KMS-11 (cell line): ENCODE results near the gene CFD.
"Not testable (repeated sequence)": the region's sequence is repeated elsewhere in the genome, so short reads cannot be mapped to it uniquely, and the experiment has no call there.

Source experiments
- H2AFZ ChIP-seq: fragments of 200-600 bp; sonication (generic); 2 replicates; pipeline ENCODE4 v1.6.1; 2016; ENCODE audit warnings: antibody characterized with exemption, mixed run types, low read depth
- H3K27ac ChIP-seq: fragments of 200-600 bp; sonication (generic); 2 replicates; pipeline ENCODE4 v1.6.1; 2016; ENCODE audit warnings: mild to moderate bottlenecking, mixed run types
- H3K27me3 ChIP-seq: fragments of 200-600 bp; sonication (generic); 2 replicates; pipeline ENCODE4 v1.6.1; 2017; ENCODE audit warnings: mild to moderate bottlenecking, low read depth, mixed run types, moderate library complexity; ENCODE audit not compliant: insufficient read depth
- H3K36me3 ChIP-seq: fragments of 200-600 bp; sonication (generic); 2 replicates; pipeline ENCODE4 v1.6.1; 2017; ENCODE audit warnings: mild to moderate bottlenecking, mixed run types; ENCODE audit not compliant: insufficient read depth
- H3K4me1 ChIP-seq: fragments of 200-600 bp; sonication (generic); 2 replicates; pipeline ENCODE4 v1.6.1; 2016; ENCODE audit warnings: mild to moderate bottlenecking, low read depth, mixed run types; ENCODE audit not compliant: poor library complexity, severe bottlenecking
- H3K4me2 ChIP-seq: fragments of 200-600 bp; sonication (generic); 2 replicates; pipeline ENCODE4 v1.7.0; 2016; ENCODE audit warnings: mild to moderate bottlenecking, mixed run types
- H3K4me3 ChIP-seq: fragments of 200-600 bp; sonication (generic); IDR thresholded peaks from 2 replicates; pipeline ENCODE4 v1.6.1; 2017; ENCODE audit warnings: low read depth, low read length, mixed read lengths; ENCODE audit not compliant: insufficient read depth
- H3K79me2 ChIP-seq: fragments of 200-600 bp; sonication (generic); 2 replicates; pipeline ENCODE4 v1.6.1; 2016; ENCODE audit warnings: low read depth, mixed run types; ENCODE audit not compliant: insufficient read depth
- H3K9ac ChIP-seq: fragments of 200-600 bp; sonication (generic); 2 replicates; pipeline ENCODE4 v1.6.1; 2016; ENCODE audit warnings: mild to moderate bottlenecking, mixed run types
- H4K20me1 ChIP-seq: fragments of 200-600 bp; sonication (generic); 2 replicates; pipeline ENCODE4 v1.6.1; 2016; ENCODE audit warnings: mild to moderate bottlenecking, mixed run types; ENCODE audit not compliant: insufficient read depth
- CTCF ChIP-seq: fragments of 200-600 bp; sonication (generic); conservative IDR thresholded peaks from 2 replicates; pipeline ENCODE4 v1.6.1; 2017; ENCODE audit warnings: low read depth, mild to moderate bottlenecking, antibody characterized with exemption, low read length, moderate library complexity, mixed read lengths

Gene CFD

GRCh38 chr19:876780-877314 is 17.4 kb downstream of the CFD start:
- no peak overlapping the region for H3K4me3 ChIP-seq
- H3K36me3 ChIP-seq: no peaks in the 10 kb centered on the region
- H3K4me1 ChIP-seq: peaks cover 7% of the 10 kb centered on the region
- no peak overlapping the region for H3K4me2 ChIP-seq
- H3K79me2 ChIP-seq: no peaks in the 10 kb centered on the region
- H3K9ac ChIP-seq: no peak overlapping the region
- H4K20me1 ChIP-seq: no peaks in the 10 kb centered on the region
- H3K27ac ChIP-seq: no peak overlapping the region
- no peak overlapping the region for H2AFZ ChIP-seq
- no peak for TF ChIP-seq CTCF
- no peaks in the 10 kb centered on the region for H3K27me3 ChIP-seq

- not testable (repeated sequence) for H3K36me3 ChIP-seq, H4K20me1 ChIP-seq, H3K9ac ChIP-seq, H3K4me1 ChIP-seq, H3K27me3 ChIP-seq, H3K4me3 ChIP-seq, H3K27ac ChIP-seq, H3K79me2 ChIP-seq, H2AFZ ChIP-seq, H3K4me2 ChIP-seq
These were observed 18.7 kb downstream of the CFD start for GRCh38 chr19:877992-878660.

GRCh38 chr19:878751-879561 is 19.5 kb downstream of the CFD start:
- H4K20me1 ChIP-seq, H2AFZ ChIP-seq, H3K27me3 ChIP-seq, H3K9ac ChIP-seq, H3K4me2 ChIP-seq, H3K79me2 ChIP-seq, H3K36me3 ChIP-seq, H3K4me3 ChIP-seq, H3K27ac ChIP-seq, H3K4me1 ChIP-seq: not testable (repeated sequence)

- Histone ChIP-seq H3K36me3 (no peaks in the 10 kb centered on the region), H3K27me3 (no peaks in the 10 kb centered on the region)
These were observed 20.4 kb downstream of the CFD start for GRCh38 chr19:879711-880438.

More at GRCh38 chr19:879711-880438, 20.4 kb downstream of the CFD start:
- Histone ChIP-seq H3K27ac (no peak overlapping the region), H3K9ac (no peak overlapping the region), H2AFZ (no peak overlapping the region), H3K4me1 (no peaks in the 10 kb centered on the region), H3K79me2 (no peaks in the 10 kb centered on the region), H3K4me3 (no peak overlapping the region), H4K20me1 (no peaks in the 10 kb centered on the region), H3K4me2 (no peak overlapping the region)
- TF ChIP-seq CTCF: no peak
